Motor neuron (in vitro differentiated cells): Measurements from ENCODE around the gene ELOVL5. TPM values are rescaled to one million over a fixed set of nuclear protein-coding genes. Genes with fewer than 3 reads are reported as not detected.
"Not testable (repeated sequence)": the region's sequence is repeated elsewhere in the genome, so short reads cannot be mapped to it uniquely, and the experiment has no call there.

Experiments used
- ATAC-seq, 8 experiments: fragments of 200-7000 bp; cut with Tn5 transposase; replicated peaks in 6 of 8; 2 replicates each; pipeline ENCODE4 v1.8.0; 2021; ENCODE audit warnings: mild to moderate bottlenecking in 8 of 8, moderate library complexity in 8 of 8
- H3K27ac ChIP-seq, 2 donors: fragments of 250-450 bp; sonication (Bioruptor Pico); 2 replicates each; pipeline ENCODE4 v1.9.0; 2021; ENCODE audit warnings: antibody characterized with exemption in 2 of 2, mild to moderate bottlenecking in 2 of 2, moderate library complexity in 1 of 2
- H3K4me1 ChIP-seq, 2 donors: fragments of 250-450 bp; sonication (Bioruptor Pico); replicated peaks in 1 of 2; 2 replicates each; pipeline ENCODE4 v1.6.1; 2021; ENCODE audit warnings: antibody characterized with exemption in 2 of 2, mild to moderate bottlenecking in 2 of 2, moderate library complexity in 1 of 2
- H3K4me3 ChIP-seq, 5 donors: fragments of 250-450 bp; sonication (Bioruptor Pico); 2 replicates each; pipeline ENCODE4 v1.9.0; 2021; ENCODE audit warnings: antibody characterized with exemption in 5 of 5, mild to moderate bottlenecking in 5 of 5, moderate library complexity in 4 of 5
- WGBS, 10 experiments: fragments of 450-650 bp; shearing (Covaris generic); methylation state at CpG; one replicate each; pipeline ENCODE4 v1.0.0; 2022; 5-methylcytosine and 5-hydroxymethylcytosine counted together
- in situ Hi-C, 9 experiments: fragments of 400-800 bp; cut with MboI; loops; one replicate each; pipeline ENCODE4 v1.15.0; 2021; ENCODE audit warnings: low sequenced_read_pairs in 9 of 9, low pct_unique_long_range_greater_than_20kb in 2 of 9; ENCODE audit not compliant: unreplicated experiment in 9 of 9
- total RNA-seq, 8 experiments: library from RNA; unstranded; fragments of 300-600 nt; gene quantifications; 2 replicates each; pipeline versions ENCODE4 v1.2.3 to v1.2.4, GENCODE V29; 2022

ELOVL5 gene
- total RNA-seq, 8 experiments from 2014 or later: 75.7 to 201 (median 104) TPM

GRCh38 chr6:53305506-53306005, 43.2 kb downstream of the ELOVL5 start:
- ATAC-seq, H3K4me3 ChIP-seq, in situ Hi-C loops, H3K27ac ChIP-seq: not testable (repeated sequence)
- WGBS, 10 experiments: no CpG with 5 or more reads among the region's 37 CpGs
- H3K4me1 ChIP-seq: peaks cover 24 to 29% of the 10 kb centered on the region in 2 donors

GRCh38 chr6:53304953-53305352, 43.8 kb downstream of the ELOVL5 start:
- ATAC-seq, H3K27ac ChIP-seq, in situ Hi-C loops, H3K4me3 ChIP-seq: not testable (repeated sequence)
- no CpG with 5 or more reads among the region's 32 CpGs for WGBS, 10 experiments
- peaks cover 29 to 30% of the 10 kb centered on the region in 2 donors for H3K4me1 ChIP-seq

GRCh38 chr6:53302678-53303360, 45.9 kb downstream of the ELOVL5 start:
- H3K27ac ChIP-seq: no peak overlapping the region
- 17 to 90% (median 42%) methylated on average over 2 to 6 of the region's 6 CpGs for WGBS, 10 experiments
- no peak overlapping the region for H3K4me3 ChIP-seq
- H3K4me1 ChIP-seq: peaks cover 35 to 41% of the 10 kb centered on the region in 2 donors
- in situ Hi-C loops: no loop called here
- peak in 7 of 8 experiments; percentile 24 to 52 (median 34) for ATAC-seq

- Histone ChIP-seq H3K4me3 (no peak overlapping the region), H3K4me1 (peaks cover 35 to 41% of the 10 kb centered on the region in 2 donors), H3K27ac (no peak overlapping the region)
- in situ Hi-C loops: no loop called here
- ATAC-seq: no peak
- 58 to 100% (median 74%) methylated on average over 2 to 6 of the region's 7 CpGs; no CpG with 5 or more reads in 1 of the 10 experiments for WGBS, 10 experiments
Measured at GRCh38 chr6:53301801-53302537, 46.8 kb downstream of the ELOVL5 start.

GRCh38 chr6:53300656-53301551, 47.8 kb downstream of the ELOVL5 start:
- no peak overlapping the region for H3K27ac ChIP-seq
- peak in 7 of 8 experiments; percentile 49 to 79 (median 68) for ATAC-seq
- in situ Hi-C loops: no loop called here
- H3K4me3 ChIP-seq: no peak overlapping the region
- 17 to 100% (median 71%) methylated on average over 1 to 8 of the region's 9 CpGs; no CpG with 5 or more reads in 2 of the 10 experiments for WGBS, 10 experiments
- H3K4me1 ChIP-seq: peaks cover 35 to 41% of the 10 kb centered on the region in 2 donors

GRCh38 chr6:53299331-53300005, 49.3 kb downstream of the ELOVL5 start:
- ATAC-seq: no peak
- H3K27ac ChIP-seq: no peak overlapping the region
- H3K4me3 ChIP-seq: no peak overlapping the region
- in situ Hi-C loops: no loop called here
- 42 to 97% (median 86%) methylated on average over 3 to 7 of the region's 7 CpGs for WGBS, 10 experiments
- peaks cover 35 to 41% of the 10 kb centered on the region in 2 donors for H3K4me1 ChIP-seq

- WGBS, 10 experiments: 74 to 100% (median 86%) methylated on average over 1 to 4 of the region's 4 CpGs; no CpG with 5 or more reads in 1 of the 10 experiments
- Histone ChIP-seq H3K27ac (no peak overlapping the region), H3K4me3 (no peak overlapping the region), H3K4me1 (peaks cover 20 to 26% of the 10 kb centered on the region in 2 donors)
- no peak for ATAC-seq
- in situ Hi-C loops: no loop called here
Measured at GRCh38 chr6:53297004-53297403, 51.7 kb downstream of the ELOVL5 start.

GRCh38 chr6:53295176-53295575, 53.6 kb downstream of the ELOVL5 start:
- no peak for ATAC-seq
- Histone ChIP-seq H3K27ac (no peak overlapping the region), H3K4me3 (no peak overlapping the region), H3K4me1 (peaks cover 4 to 13% of the 10 kb centered on the region in 2 donors)
- 69 to 100% (median 100%) methylated on average over 1 of the region's 1 CpG; no CpG with 5 or more reads in 4 of the 10 experiments for WGBS, 10 experiments
- in situ Hi-C loops: no loop called here

- H3K27ac ChIP-seq: no peak overlapping the region
- WGBS, 10 experiments: 86 to 100% (median 100%) methylated on average over 1 of the region's 1 CpG; no CpG with 5 or more reads in 2 of the 10 experiments
- ATAC-seq: no peak
- peaks cover 4 to 12% of the 10 kb centered on the region in 2 donors for H3K4me1 ChIP-seq
- in situ Hi-C loops: no loop called here
- no peak overlapping the region for H3K4me3 ChIP-seq
Measured at GRCh38 chr6:53294611-53295010, 54.1 kb downstream of the ELOVL5 start.

- H3K4me3 ChIP-seq: no peak overlapping the region
- ATAC-seq: peak in 2 of 8 experiments; percentile 30 to 50
- in situ Hi-C loops: no loop called here
- WGBS, 10 experiments: 78 to 100% (median 92%) methylated on average over 1 to 3 of the region's 3 CpGs; no CpG with 5 or more reads in 5 of the 10 experiments
- no peak overlapping the region for H3K27ac ChIP-seq
- H3K4me1 ChIP-seq: peaks cover 0 to 7% of the 10 kb centered on the region in 2 donors
Measured at GRCh38 chr6:53294095-53294494, 54.7 kb downstream of the ELOVL5 start.

GRCh38 chr6:53293691-53294090, 55.1 kb downstream of the ELOVL5 start:
- Histone ChIP-seq H3K4me3 (no peak overlapping the region), H3K4me1 (peaks cover 0 to 4% of the 10 kb centered on the region in 2 donors), H3K27ac (no peak overlapping the region)
- in situ Hi-C loops: no loop called here
- WGBS, 10 experiments: 69 to 100% (median 93%) methylated on average over 1 to 3 of the region's 3 CpGs; no CpG with 5 or more reads in 5 of the 10 experiments
- no peak for ATAC-seq
